ENCODE measurements around the gene COX8C. TPM values are rescaled to one million over a fixed set of nuclear protein-coding genes. Genes with fewer than 3 reads are reported as not detected.
A peak's percentile ranks its signal among the peaks of the same experiment; 100 is the strongest.

The COX8C gene
- polyA plus RNA-seq, 4 donors = not detected

DNA sequence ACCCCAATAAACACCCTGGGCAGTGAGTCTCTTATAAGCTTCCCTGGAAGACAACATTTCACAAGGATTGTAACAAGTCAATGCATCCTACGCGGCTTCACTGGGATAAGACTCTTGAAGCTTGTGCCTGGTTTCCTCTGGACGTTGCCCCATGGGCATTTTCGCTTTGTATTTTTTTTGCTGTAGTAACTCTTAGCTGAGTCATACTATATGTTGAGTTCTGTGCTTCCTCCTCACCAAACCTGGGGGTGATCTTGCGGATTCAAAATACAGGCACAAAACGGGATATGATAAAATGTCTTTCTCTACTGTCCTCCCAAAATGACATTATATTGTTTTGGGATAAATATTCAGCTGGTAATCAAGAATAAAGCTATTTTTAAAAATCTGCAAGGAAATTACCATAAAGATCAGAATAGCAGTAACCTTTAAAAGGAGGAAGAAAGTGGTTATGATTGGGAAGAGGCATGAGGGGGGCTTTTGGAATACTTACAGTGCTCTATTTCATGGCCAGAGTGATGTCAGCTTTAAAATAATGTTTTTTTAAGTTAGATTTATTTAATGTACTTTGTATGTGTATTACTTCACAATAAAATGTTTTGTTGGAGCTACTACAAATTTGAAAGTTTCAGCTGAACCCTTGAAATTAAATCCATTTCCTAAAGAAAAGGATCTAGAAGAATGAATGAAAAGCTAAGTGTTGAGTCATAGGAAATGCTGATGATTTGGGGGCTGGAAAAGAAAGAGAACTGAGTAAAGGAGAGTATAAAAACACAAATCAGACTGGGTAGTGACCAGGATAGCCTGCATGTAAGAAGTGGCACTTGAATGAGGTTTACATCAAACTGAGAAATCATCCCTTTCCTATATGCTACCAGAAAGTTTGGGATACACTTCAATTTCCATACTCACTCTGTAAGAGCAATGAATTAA lies 28.8 kb upstream of the COX8C start:
- DNase-seq (peak; percentile 77 to 83), FAIRE-seq (no peak)
- H3K36me3 ChIP-seq (ENCODE audit: control insufficient read depth in 3 of 3, insufficient read depth in 2 of 3, low read depth in 1 of 3, low read length in 3 of 3) = peaks cover 0 to 9% (median 0%) of the 10 kb centered on the region in 3 donors
- H3K9me3 ChIP-seq (ENCODE audit: control insufficient read depth in 2 of 2, insufficient read depth in 1 of 2, low read depth in 1 of 2, low read length in 1 of 2) = no peaks in the 10 kb centered on the region
- peaks cover 0 to 27% (median 0%) of the 10 kb centered on the region in 3 donors for H3K4me1 ChIP-seq (ENCODE audit: control insufficient read depth in 3 of 3, insufficient read depth in 2 of 3, low read depth in 1 of 3, low read length in 2 of 3)
- 16 to 39% (median 36%) methylated on average over 6 of the region's 6 CpGs for WGBS, 3 donors
- no peaks in the 10 kb centered on the region for H3K27me3 ChIP-seq (ENCODE audit: control insufficient read depth in 3 of 3, insufficient read depth in 3 of 3, low read length in 3 of 3)
- no peak overlapping the region for H3K4me3 ChIP-seq (ENCODE audit: low read depth in 1 of 3, low read length in 3 of 3)
- H3K27ac ChIP-seq (ENCODE audit: low read depth in 1 of 3, low read length in 2 of 3) = peak overlapping the region; percentile 55 to 67 (median 62)

DNA sequence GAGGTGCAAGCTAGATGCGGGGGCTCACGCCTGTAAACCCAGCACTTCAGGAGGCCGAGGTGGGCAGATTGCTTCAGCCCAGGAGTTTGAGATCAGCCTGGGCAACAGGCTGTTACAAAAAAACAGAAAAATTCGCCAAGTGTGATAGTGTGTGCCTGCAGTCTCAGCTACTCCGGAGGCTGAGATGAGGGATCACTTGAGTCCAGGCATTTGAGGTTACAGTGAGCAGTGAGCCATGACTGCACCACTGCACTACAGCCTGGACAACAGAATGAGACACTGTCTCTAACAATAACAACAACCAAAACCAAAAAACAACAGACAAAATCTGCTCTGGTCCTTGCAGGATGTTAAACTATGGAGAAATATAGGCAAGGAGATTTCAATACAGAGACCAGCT lies 28.1 kb upstream of the COX8C start:
- WGBS, 3 donors = 81 to 87% (median 86%) methylated on average over 5 of the region's 5 CpGs
- H3K27ac ChIP-seq (ENCODE audit: low read depth in 1 of 3, low read length in 2 of 3) = no peak overlapping the region
- no peak for FAIRE-seq

DNA sequence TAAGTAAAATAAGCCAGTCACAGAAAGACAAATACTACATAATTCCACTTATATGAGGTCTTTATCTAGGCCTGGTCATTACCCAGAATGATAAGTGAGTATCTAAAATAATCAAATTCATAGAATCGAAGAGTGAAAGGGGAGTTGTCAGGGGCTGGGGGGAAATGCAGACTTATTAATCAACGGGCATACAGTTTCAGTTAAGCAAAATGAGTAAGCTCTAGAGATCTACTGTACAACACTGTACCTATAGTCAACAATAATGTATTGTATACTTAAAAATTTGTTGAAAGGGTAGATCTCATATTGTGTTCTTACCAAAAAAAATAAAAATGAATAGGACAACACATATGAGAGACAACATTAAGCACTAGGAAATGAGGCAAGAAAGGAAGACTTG lies 27.5 kb upstream of the COX8C start:
- FAIRE-seq (no peak), DNase-seq (no peak)
- no peaks in the 10 kb centered on the region for H3K27me3 ChIP-seq (ENCODE audit: control insufficient read depth in 3 of 3, insufficient read depth in 3 of 3, low read length in 3 of 3)
- no peak overlapping the region for H3K4me3 ChIP-seq (ENCODE audit: low read depth in 1 of 3, low read length in 3 of 3)
- no peaks in the 10 kb centered on the region for H3K9me3 ChIP-seq (ENCODE audit: control insufficient read depth in 2 of 2, insufficient read depth in 1 of 2, low read depth in 1 of 2, low read length in 1 of 2)
- 61 to 65% (median 64%) methylated on average over 2 of the region's 2 CpGs for WGBS, 3 donors
- H3K36me3 ChIP-seq (ENCODE audit: control insufficient read depth in 3 of 3, insufficient read depth in 2 of 3, low read depth in 1 of 3, low read length in 3 of 3) = peaks cover 0 to 9% (median 0%) of the 10 kb centered on the region in 3 donors
- H3K27ac ChIP-seq (ENCODE audit: low read depth in 1 of 3, low read length in 2 of 3) = no peak overlapping the region
- H3K4me1 ChIP-seq (ENCODE audit: control insufficient read depth in 3 of 3, insufficient read depth in 2 of 3, low read depth in 1 of 3, low read length in 2 of 3) = peaks cover 0 to 39% (median 0%) of the 10 kb centered on the region in 3 donors

More for the DNA sequence above, 28.1 kb upstream of the COX8C start:
- Histone ChIP-seq H3K36me3 (ENCODE audit: control insufficient read depth in 3 of 3, insufficient read depth in 2 of 3, low read depth in 1 of 3, low read length in 3 of 3) (peaks cover 0 to 9% (median 0%) of the 10 kb centered on the region in 3 donors), H3K4me3 (ENCODE audit: low read depth in 1 of 3, low read length in 3 of 3) (no peak overlapping the region), H3K27me3 (ENCODE audit: control insufficient read depth in 3 of 3, insufficient read depth in 3 of 3, low read length in 3 of 3) (no peaks in the 10 kb centered on the region), H3K9me3 (ENCODE audit: control insufficient read depth in 2 of 2, insufficient read depth in 1 of 2, low read depth in 1 of 2, low read length in 1 of 2) (no peaks in the 10 kb centered on the region), H3K4me1 (ENCODE audit: control insufficient read depth in 3 of 3, insufficient read depth in 2 of 3, low read depth in 1 of 3, low read length in 2 of 3) (peaks cover 0 to 34% (median 0%) of the 10 kb centered on the region in 3 donors)
- no peak for DNase-seq

DNA sequence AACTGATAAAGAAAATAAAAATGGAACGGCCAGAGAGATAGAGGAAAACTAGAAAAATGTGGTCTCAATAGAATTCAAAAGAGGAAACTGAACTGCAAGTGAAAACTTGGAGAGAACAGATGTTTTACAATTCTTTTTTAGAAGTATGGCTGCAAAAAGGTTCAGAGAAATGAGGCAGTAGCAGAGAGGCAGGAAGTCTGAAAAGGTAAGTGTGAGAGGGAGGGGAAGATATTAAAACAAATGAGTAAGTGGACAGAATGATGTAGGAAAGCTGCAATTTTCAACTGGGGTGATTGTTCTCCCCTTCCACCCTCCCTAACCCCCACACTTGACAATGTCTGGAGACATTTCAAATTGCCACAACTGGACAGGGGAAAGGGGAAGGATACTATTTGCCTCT lies 27.0 kb upstream of the COX8C start:
- peaks cover 0 to 9% (median 0%) of the 10 kb centered on the region in 3 donors for H3K36me3 ChIP-seq (ENCODE audit: control insufficient read depth in 3 of 3, insufficient read depth in 2 of 3, low read depth in 1 of 3, low read length in 3 of 3)
- DNase-seq (no peak), FAIRE-seq (no peak)
- H3K9me3 ChIP-seq (ENCODE audit: control insufficient read depth in 2 of 2, insufficient read depth in 1 of 2, low read depth in 1 of 2, low read length in 1 of 2) = no peaks in the 10 kb centered on the region
- no peaks in the 10 kb centered on the region for H3K27me3 ChIP-seq (ENCODE audit: control insufficient read depth in 3 of 3, insufficient read depth in 3 of 3, low read length in 3 of 3)
- H3K4me3 ChIP-seq (ENCODE audit: low read depth in 1 of 3, low read length in 3 of 3) = no peak overlapping the region
- peak overlapping the region in 1 of 3 donors; percentile 2 for H3K27ac ChIP-seq (ENCODE audit: low read depth in 1 of 3, low read length in 2 of 3)
- peaks cover 0 to 39% (median 0%) of the 10 kb centered on the region in 3 donors for H3K4me1 ChIP-seq (ENCODE audit: control insufficient read depth in 3 of 3, insufficient read depth in 2 of 3, low read depth in 1 of 3, low read length in 2 of 3)
- 47 to 58% (median 54%) methylated on average over 1 of the region's 1 CpG for WGBS, 3 donors

DNA sequence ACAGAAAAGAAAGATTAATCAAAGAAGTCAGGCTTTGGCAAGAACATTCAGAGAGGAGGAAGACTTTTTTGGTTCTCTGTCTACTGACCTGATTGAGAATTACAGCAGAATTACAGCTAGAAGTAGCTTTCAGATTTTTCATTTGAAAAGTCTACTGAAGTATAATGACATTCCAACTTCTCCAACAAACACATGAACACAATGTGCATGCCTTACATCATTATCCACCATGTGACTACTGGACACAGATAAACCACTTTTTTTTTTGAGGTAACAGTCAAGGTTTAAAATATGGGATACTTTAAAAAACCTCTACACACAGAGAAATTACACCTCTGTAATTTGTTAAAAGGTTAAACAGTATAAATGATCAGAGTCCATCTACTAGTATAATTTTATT lies 26.5 kb upstream of the COX8C start:
- Histone ChIP-seq H3K9me3 (ENCODE audit: control insufficient read depth in 2 of 2, insufficient read depth in 1 of 2, low read depth in 1 of 2, low read length in 1 of 2) (no peaks in the 10 kb centered on the region), H3K4me3 (ENCODE audit: low read depth in 1 of 3, low read length in 3 of 3) (no peak overlapping the region), H3K27me3 (ENCODE audit: control insufficient read depth in 3 of 3, insufficient read depth in 3 of 3, low read length in 3 of 3) (no peaks in the 10 kb centered on the region), H3K36me3 (ENCODE audit: control insufficient read depth in 3 of 3, insufficient read depth in 2 of 3, low read depth in 1 of 3, low read length in 3 of 3) (peaks cover 0 to 9% (median 0%) of the 10 kb centered on the region in 3 donors), H3K4me1 (ENCODE audit: control insufficient read depth in 3 of 3, insufficient read depth in 2 of 3, low read depth in 1 of 3, low read length in 2 of 3) (peaks cover 0 to 39% (median 0%) of the 10 kb centered on the region in 3 donors), H3K27ac (ENCODE audit: low read depth in 1 of 3, low read length in 2 of 3) (peak overlapping the region in 1 of 3 donors; percentile 2)
- no peak for FAIRE-seq
- DNase-seq = no peak

DNA sequence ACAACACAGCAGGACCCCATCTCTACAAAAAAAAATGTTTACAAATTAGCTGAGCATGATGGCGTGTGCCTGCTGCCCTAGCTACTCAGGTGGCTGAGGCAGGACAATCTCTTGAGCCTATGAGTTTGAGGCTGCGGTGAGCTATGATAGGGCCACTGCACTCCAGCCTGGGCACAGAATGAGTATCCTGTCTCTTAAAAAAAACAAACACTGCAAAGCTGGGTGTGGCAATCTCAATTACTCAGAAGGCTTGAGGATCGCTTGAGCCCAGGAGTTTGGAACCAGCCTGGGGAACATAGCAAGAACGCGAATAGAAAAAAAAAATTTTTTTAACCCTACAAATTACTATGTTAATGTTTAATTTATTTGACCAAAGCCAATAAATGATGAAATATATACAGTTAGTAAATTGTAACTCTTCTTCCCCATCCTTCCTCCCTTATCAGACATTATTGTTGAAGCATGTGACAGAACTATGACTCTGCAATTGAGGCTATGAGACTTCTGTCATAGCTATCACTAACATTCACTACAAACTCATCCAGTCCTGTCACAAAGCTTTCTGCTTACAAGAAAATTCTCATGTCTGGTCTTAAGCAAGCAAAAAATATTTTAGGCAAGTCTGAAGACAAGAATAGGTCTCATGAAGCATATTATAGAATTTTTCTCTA lies 23.9 kb upstream of the COX8C start:
- H3K9me3 ChIP-seq (ENCODE audit: control insufficient read depth in 2 of 2, insufficient read depth in 1 of 2, low read depth in 1 of 2, low read length in 1 of 2) = no peaks in the 10 kb centered on the region
- H3K27me3 ChIP-seq (ENCODE audit: control insufficient read depth in 3 of 3, insufficient read depth in 3 of 3, low read length in 3 of 3) = no peaks in the 10 kb centered on the region
- H3K4me1 ChIP-seq (ENCODE audit: control insufficient read depth in 3 of 3, insufficient read depth in 2 of 3, low read depth in 1 of 3, low read length in 2 of 3) = peaks cover 0 to 25% (median 0%) of the 10 kb centered on the region in 3 donors
- DNase-seq (peak in 1 of 2 donors; percentile 61), FAIRE-seq (no peak)
- peak overlapping the region in 1 of 3 donors; percentile 76 for H3K27ac ChIP-seq (ENCODE audit: low read depth in 1 of 3, low read length in 2 of 3)
- 85 to 90% (median 86%) methylated on average over 5 of the region's 5 CpGs for WGBS, 3 donors
- peaks cover 0 to 14% (median 0%) of the 10 kb centered on the region in 3 donors for H3K36me3 ChIP-seq (ENCODE audit: control insufficient read depth in 3 of 3, insufficient read depth in 2 of 3, low read depth in 1 of 3, low read length in 3 of 3)
- H3K4me3 ChIP-seq (ENCODE audit: low read depth in 1 of 3, low read length in 3 of 3) = no peak overlapping the region

DNA sequence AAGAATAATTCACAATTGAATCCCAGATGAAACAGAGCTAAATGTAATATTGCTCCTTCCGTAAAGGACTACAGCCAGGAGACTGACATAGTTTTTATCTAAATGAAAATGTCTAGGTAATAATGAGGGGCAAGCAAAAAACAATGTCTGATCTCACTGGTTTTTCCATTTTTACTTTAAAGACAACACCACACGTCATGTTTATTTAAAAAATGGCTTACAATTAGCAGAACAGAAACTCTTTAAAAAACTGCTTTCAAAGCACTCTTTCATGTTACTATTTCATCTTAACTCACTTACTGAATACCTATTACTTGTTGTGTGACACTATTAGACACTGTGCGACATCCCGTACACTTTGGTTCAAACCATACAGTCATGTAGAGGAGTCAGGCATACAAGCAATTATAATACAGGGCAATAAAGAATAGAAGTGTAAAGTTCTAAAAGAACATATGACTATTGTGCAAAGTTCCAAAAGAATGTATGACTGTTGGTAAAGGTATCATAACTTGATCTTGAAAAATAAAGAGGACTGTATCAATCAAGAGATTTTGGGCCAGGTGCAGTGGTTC lies 23.3 kb upstream of the COX8C start:
- WGBS, 3 donors = 89 to 98% (median 96%) methylated on average over 4 of the region's 4 CpGs
- Histone ChIP-seq H3K9me3 (ENCODE audit: control insufficient read depth in 2 of 2, insufficient read depth in 1 of 2, low read depth in 1 of 2, low read length in 1 of 2) (no peaks in the 10 kb centered on the region), H3K27ac (ENCODE audit: low read depth in 1 of 3, low read length in 2 of 3) (peak overlapping the region in 1 of 3 donors; percentile 76), H3K4me3 (ENCODE audit: low read depth in 1 of 3, low read length in 3 of 3) (no peak overlapping the region), H3K4me1 (ENCODE audit: control insufficient read depth in 3 of 3, insufficient read depth in 2 of 3, low read depth in 1 of 3, low read length in 2 of 3) (peaks cover 0 to 19% (median 0%) of the 10 kb centered on the region in 3 donors), H3K27me3 (ENCODE audit: control insufficient read depth in 3 of 3, insufficient read depth in 3 of 3, low read length in 3 of 3) (no peaks in the 10 kb centered on the region), H3K36me3 (ENCODE audit: control insufficient read depth in 3 of 3, insufficient read depth in 2 of 3, low read depth in 1 of 3, low read length in 3 of 3) (peaks cover 0 to 16% (median 0%) of the 10 kb centered on the region in 3 donors)
- FAIRE-seq = no peak
- peak in 1 of 2 donors; percentile 31 for DNase-seq

DNA sequence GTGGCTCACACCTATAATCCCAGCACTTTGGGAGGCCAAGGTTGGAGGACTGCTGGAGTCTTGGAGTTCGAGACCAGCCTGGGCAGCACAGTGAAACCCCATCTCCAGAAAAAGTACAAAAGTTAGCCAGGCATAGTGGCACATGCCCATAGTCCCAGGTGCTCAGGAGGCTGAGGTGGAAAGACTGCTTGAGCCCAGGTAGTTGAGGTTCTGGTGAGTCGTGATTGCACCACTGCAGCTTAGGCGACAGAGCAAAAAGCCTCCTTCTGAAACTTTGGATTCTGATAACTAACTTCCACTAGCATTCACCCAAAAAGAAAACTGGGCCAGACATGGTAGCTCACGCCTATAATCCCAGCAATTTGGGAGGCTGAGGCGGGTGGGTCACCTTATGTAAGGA lies 20.8 kb upstream of the COX8C start:
- Histone ChIP-seq H3K4me3 (ENCODE audit: low read depth in 1 of 3, low read length in 3 of 3) (no peak overlapping the region), H3K4me1 (ENCODE audit: control insufficient read depth in 3 of 3, insufficient read depth in 2 of 3, low read depth in 1 of 3, low read length in 2 of 3) (peaks cover 0 to 18% (median 14%) of the 10 kb centered on the region in 3 donors), H3K27ac (ENCODE audit: low read depth in 1 of 3, low read length in 2 of 3) (no peak overlapping the region), H3K36me3 (ENCODE audit: control insufficient read depth in 3 of 3, insufficient read depth in 2 of 3, low read depth in 1 of 3, low read length in 3 of 3) (peaks cover 0 to 12% (median 0%) of the 10 kb centered on the region in 3 donors), H3K27me3 (ENCODE audit: control insufficient read depth in 3 of 3, insufficient read depth in 3 of 3, low read length in 3 of 3) (no peaks in the 10 kb centered on the region), H3K9me3 (ENCODE audit: control insufficient read depth in 2 of 2, insufficient read depth in 1 of 2, low read depth in 1 of 2, low read length in 1 of 2) (no peaks in the 10 kb centered on the region)
- FAIRE-seq (no peak), DNase-seq (no peak)
- 91 to 96% (median 95%) methylated on average over 5 of the region's 5 CpGs for WGBS, 3 donors

Data from small intestine (tissue), 7 donors.